ENCODE results near the gene ADCY10. TPM values are rescaled to one million over a fixed set of nuclear protein-coding genes. Genes with fewer than 3 reads are reported as not detected.

ADCY10 gene
- total and polyA plus RNA-seq, 9 of the 15 experiments (the other 6 are each of a cell fraction or from before 2014, with no cell fraction given) = 0.08 to 0.86 (median 0.22) TPM

DNA sequence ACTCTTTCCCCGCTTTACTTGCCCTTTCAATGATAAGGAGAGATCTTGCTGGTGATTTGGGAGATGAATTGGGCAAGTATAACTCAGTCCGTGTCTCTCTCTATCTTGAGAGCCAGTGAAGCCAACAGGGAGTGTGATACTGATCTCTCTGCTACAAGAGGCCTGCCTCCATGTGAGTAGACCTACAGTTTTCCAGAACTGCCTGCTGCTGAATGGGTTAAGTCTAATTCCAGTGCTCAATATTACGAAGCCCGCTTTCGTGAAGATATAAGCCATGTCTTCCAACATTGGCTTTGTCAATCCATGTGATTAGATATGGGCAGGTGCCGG, 92.6 kb downstream of the ADCY10 start (continued):
- TF ChIP-seq, protein P1, sequence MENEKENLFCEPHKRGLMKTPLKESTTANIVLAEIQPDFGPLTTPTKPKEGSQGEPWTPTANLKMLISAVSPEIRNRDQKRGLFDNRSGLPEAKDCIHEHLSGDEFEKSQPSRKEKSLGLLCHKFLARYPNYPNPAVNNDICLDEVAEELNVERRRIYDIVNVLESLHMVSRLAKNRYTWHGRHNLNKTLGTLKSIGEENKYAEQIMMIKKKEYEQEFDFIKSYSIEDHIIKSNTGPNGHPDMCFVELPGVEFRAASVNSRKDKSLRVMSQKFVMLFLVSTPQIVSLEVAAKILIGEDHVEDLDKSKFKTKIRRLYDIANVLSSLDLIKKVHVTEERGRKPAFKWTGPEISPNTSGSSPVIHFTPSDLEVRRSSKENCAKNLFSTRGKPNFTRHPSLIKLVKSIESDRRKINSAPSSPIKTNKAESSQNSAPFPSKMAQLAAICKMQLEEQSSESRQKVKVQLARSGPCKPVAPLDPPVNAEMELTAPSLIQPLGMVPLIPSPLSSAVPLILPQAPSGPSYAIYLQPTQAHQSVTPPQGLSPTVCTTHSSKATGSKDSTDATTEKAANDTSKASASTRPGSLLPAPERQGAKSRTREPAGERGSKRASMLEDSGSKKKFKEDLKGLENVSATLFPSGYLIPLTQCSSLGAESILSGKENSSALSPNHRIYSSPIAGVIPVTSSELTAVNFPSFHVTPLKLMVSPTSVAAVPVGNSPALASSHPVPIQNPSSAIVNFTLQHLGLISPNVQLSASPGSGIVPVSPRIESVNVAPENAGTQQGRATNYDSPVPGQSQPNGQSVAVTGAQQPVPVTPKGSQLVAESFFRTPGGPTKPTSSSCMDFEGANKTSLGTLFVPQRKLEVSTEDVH (IDR thresholded peaks at IDR 0.05; ENCODE audit: low read depth, partially characterized antibody) = no peak
- TF ChIP-seq, protein P2, sequence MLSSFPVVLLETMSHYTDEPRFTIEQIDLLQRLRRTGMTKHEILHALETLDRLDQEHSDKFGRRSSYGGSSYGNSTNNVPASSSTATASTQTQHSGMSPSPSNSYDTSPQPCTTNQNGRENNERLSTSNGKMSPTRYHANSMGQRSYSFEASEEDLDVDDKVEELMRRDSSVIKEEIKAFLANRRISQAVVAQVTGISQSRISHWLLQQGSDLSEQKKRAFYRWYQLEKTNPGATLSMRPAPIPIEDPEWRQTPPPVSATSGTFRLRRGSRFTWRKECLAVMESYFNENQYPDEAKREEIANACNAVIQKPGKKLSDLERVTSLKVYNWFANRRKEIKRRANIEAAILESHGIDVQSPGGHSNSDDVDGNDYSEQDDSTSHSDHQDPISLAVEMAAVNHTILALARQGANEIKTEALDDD (IDR thresholded peaks at IDR 0.05) = peak; percentile 28; the same call in 1 of the 2 replicates
- TF ChIP-seq ZNF347 (CRISPR knock-in tag; IDR thresholded peaks at IDR 0.05; ENCODE audit: low read depth) = no peak
- TF ChIP-seq ZNF282 (CRISPR knock-in tag; IDR thresholded peaks at IDR 0.05) = no peak
- TF ChIP-seq, protein P3, sequence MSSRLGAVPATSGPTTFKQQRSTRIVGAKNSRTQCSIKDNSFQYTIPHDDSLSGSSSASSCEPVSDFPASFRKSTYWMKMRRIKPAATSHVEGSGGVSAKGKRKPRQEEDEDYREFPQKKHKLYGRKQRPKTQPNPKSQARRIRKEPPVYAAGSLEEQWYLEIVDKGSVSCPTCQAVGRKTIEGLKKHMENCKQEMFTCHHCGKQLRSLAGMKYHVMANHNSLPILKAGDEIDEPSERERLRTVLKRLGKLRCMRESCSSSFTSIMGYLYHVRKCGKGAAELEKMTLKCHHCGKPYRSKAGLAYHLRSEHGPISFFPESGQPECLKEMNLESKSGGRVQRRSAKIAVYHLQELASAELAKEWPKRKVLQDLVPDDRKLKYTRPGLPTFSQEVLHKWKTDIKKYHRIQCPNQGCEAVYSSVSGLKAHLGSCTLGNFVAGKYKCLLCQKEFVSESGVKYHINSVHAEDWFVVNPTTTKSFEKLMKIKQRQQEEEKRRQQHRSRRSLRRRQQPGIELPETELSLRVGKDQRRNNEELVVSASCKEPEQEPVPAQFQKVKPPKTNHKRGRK (tag; IDR thresholded peaks at IDR 0.05) = no peak
- no peak for TF ChIP-seq NBN (IDR thresholded peaks at IDR 0.05; ENCODE audit: low read depth)
- TF ChIP-seq MTA1 (IDR thresholded peaks at IDR 0.05; ENCODE audit: borderline replicate concordance) = 0 out of 2 replicates have a peak, but pooled peaks have one; percentile 53
- TF ChIP-seq, protein P4, sequence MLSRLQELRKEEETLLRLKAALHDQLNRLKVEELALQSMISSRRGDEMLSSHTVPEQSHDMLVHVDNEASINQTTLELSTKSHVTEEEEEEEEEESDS (CRISPR knock-in tag; IDR thresholded peaks at IDR 0.05) = no peak
- no peak for TF ChIP-seq ZNF668 (CRISPR knock-in tag; IDR thresholded peaks at IDR 0.05)
- no peak; the same call in 1 of the 2 replicates for TF ChIP-seq JUND (IDR thresholded peaks at IDR 0.05; ENCODE audit: borderline replicate concordance, low read depth, low read length)
- TF ChIP-seq JUND (tag; IDR thresholded peaks at IDR 0.05; ENCODE audit: borderline replicate concordance, low read depth, low read length) = peak; percentile 56; the same call in 1 of the 3 replicates
- TF ChIP-seq, protein P5, sequence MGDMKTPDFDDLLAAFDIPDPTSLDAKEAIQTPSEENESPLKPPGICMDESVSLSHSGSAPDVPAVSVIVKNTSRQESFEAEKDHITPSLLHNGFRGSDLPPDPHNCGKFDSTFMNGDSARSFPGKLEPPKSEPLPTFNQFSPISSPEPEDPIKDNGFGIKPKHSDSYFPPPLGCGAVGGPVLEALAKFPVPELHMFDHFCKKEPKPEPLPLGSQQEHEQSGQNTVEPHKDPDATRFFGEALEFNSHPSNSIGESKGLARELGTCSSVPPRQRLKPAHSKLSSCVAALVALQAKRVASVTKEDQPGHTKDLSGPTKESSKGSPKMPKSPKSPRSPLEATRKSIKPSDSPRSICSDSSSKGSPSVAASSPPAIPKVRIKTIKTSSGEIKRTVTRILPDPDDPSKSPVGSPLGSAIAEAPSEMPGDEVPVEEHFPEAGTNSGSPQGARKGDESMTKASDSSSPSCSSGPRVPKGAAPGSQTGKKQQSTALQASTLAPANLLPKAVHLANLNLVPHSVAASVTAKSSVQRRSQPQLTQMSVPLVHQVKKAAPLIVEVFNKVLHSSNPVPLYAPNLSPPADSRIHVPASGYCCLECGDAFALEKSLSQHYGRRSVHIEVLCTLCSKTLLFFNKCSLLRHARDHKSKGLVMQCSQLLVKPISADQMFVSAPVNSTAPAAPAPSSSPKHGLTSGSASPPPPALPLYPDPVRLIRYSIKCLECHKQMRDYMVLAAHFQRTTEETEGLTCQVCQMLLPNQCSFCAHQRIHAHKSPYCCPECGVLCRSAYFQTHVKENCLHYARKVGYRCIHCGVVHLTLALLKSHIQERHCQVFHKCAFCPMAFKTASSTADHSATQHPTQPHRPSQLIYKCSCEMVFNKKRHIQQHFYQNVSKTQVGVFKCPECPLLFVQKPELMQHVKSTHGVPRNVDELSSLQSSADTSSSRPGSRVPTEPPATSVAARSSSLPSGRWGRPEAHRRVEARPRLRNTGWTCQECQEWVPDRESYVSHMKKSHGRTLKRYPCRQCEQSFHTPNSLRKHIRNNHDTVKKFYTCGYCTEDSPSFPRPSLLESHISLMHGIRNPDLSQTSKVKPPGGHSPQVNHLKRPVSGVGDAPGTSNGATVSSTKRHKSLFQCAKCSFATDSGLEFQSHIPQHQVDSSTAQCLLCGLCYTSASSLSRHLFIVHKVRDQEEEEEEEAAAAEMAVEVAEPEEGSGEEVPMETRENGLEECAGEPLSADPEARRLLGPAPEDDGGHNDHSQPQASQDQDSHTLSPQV (IDR thresholded peaks at IDR 0.05) = peak; percentile 64; the same call in 1 of the 2 replicates
- TF ChIP-seq, protein P6, sequence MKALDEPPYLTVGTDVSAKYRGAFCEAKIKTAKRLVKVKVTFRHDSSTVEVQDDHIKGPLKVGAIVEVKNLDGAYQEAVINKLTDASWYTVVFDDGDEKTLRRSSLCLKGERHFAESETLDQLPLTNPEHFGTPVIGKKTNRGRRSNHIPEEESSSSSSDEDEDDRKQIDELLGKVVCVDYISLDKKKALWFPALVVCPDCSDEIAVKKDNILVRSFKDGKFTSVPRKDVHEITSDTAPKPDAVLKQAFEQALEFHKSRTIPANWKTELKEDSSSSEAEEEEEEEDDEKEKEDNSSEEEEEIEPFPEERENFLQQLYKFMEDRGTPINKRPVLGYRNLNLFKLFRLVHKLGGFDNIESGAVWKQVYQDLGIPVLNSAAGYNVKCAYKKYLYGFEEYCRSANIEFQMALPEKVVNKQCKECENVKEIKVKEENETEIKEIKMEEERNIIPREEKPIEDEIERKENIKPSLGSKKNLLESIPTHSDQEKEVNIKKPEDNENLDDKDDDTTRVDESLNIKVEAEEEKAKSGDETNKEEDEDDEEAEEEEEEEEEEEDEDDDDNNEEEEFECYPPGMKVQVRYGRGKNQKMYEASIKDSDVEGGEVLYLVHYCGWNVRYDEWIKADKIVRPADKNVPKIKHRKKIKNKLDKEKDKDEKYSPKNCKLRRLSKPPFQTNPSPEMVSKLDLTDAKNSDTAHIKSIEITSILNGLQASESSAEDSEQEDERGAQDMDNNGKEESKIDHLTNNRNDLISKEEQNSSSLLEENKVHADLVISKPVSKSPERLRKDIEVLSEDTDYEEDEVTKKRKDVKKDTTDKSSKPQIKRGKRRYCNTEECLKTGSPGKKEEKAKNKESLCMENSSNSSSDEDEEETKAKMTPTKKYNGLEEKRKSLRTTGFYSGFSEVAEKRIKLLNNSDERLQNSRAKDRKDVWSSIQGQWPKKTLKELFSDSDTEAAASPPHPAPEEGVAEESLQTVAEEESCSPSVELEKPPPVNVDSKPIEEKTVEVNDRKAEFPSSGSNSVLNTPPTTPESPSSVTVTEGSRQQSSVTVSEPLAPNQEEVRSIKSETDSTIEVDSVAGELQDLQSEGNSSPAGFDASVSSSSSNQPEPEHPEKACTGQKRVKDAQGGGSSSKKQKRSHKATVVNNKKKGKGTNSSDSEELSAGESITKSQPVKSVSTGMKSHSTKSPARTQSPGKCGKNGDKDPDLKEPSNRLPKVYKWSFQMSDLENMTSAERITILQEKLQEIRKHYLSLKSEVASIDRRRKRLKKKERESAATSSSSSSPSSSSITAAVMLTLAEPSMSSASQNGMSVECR (CRISPR knock-in tag; IDR thresholded peaks at IDR 0.05) = no peak
- TF ChIP-seq MTA3 (IDR thresholded peaks at IDR 0.05; ENCODE audit: borderline replicate concordance) = peak; percentile 15
